HEK293 (cell line): ENCODE results near the gene DYRK2.

ENCODE experiments used
- AEBP2 ChIP-seq: fragments of 450-650 bp; formaldehyde crosslinking; IDR thresholded peaks from 2 replicates; pipeline ENCODE4 v1.5.1; 2016; ENCODE audit warnings: missing biosample characterization, missing genetic modification characterization, borderline replicate concordance
- GFI1B ChIP-seq: fragments of 450-650 bp; formaldehyde crosslinking; IDR thresholded peaks from 2 replicates; pipeline ENCODE4 v1.5.1; 2016; ENCODE audit warnings: missing biosample characterization, missing genetic modification characterization
- KLF8 ChIP-seq: fragments of 450-650 bp; formaldehyde crosslinking; IDR thresholded peaks from 2 replicates; pipeline ENCODE4 v1.5.1; 2016; ENCODE audit warnings: missing biosample characterization, missing genetic modification characterization
- SALL2 ChIP-seq: fragments of 450-650 bp; formaldehyde crosslinking; IDR thresholded peaks from 2 replicates; pipeline ENCODE4 v1.5.0; 2017; ENCODE audit warnings: missing biosample characterization, mild to moderate bottlenecking, missing genetic modification characterization, borderline replicate concordance
- SCRT1 ChIP-seq: fragments of 450-650 bp; formaldehyde crosslinking; IDR thresholded peaks from 2 replicates; pipeline ENCODE4 v1.5.1; 2016; ENCODE audit warnings: missing biosample characterization, missing genetic modification characterization, borderline replicate concordance
- TSHZ1 ChIP-seq: fragments of 450-650 bp; formaldehyde crosslinking; IDR thresholded peaks from 2 replicates; pipeline ENCODE4 v1.5.1; 2016; ENCODE audit warnings: missing biosample characterization, missing genetic modification characterization, borderline replicate concordance
- ZBTB20 ChIP-seq: fragments of 450-650 bp; formaldehyde crosslinking; IDR thresholded peaks from 2 replicates; pipeline ENCODE4 v1.5.1; 2016; ENCODE audit warnings: missing biosample characterization, missing genetic modification characterization
- ZBTB6 ChIP-seq: fragments of 450-650 bp; formaldehyde crosslinking; IDR thresholded peaks from 2 replicates; pipeline ENCODE4 v1.5.1; 2017; ENCODE audit warnings: missing biosample characterization, missing genetic modification characterization
- ZFP3 ChIP-seq: fragments of 450-650 bp; formaldehyde crosslinking; IDR thresholded peaks from 2 replicates; pipeline ENCODE4 v1.5.1; 2016; ENCODE audit warnings: low read depth, missing biosample characterization, missing genetic modification characterization
- ZFP41 ChIP-seq: fragments of 450-650 bp; formaldehyde crosslinking; IDR thresholded peaks from 2 replicates; pipeline ENCODE4 v1.5.1; 2016; ENCODE audit warnings: missing biosample characterization, missing genetic modification characterization, borderline replicate concordance
- ZNF114 ChIP-seq: fragments of 450-650 bp; formaldehyde crosslinking; IDR thresholded peaks from 2 replicates; pipeline ENCODE4 v1.5.0; 2017; ENCODE audit warnings: missing biosample characterization, missing genetic modification characterization
- ZNF140 ChIP-seq: fragments of 450-650 bp; formaldehyde crosslinking; IDR thresholded peaks from 2 replicates; pipeline ENCODE4 v1.5.1; 2016; ENCODE audit warnings: missing biosample characterization, missing genetic modification characterization
- ZNF146 ChIP-seq: fragments of 450-650 bp; formaldehyde crosslinking; IDR thresholded peaks from 2 replicates; pipeline ENCODE4 v1.5.1; 2016; ENCODE audit warnings: missing biosample characterization, missing genetic modification characterization
- ZNF184 ChIP-seq: fragments of 450-650 bp; IDR thresholded peaks from 2 replicates; pipeline ENCODE4 v1.5.1; 2018; ENCODE audit warnings: missing biosample characterization, mild to moderate bottlenecking, missing genetic modification characterization
- ZNF248 ChIP-seq: fragments of 450-650 bp; formaldehyde crosslinking; IDR thresholded peaks from 2 replicates; pipeline ENCODE4 v1.5.1; 2017; ENCODE audit warnings: missing biosample characterization, missing genetic modification characterization
- ZNF266 ChIP-seq: fragments of 450-650 bp; formaldehyde crosslinking; IDR thresholded peaks from 2 replicates; pipeline ENCODE4 v1.5.1; 2016; ENCODE audit warnings: missing biosample characterization, missing genetic modification characterization, low read depth
- ZNF280C ChIP-seq: fragments of 450-650 bp; formaldehyde crosslinking; IDR thresholded peaks from 2 replicates; pipeline ENCODE4 v1.5.1; 2016; ENCODE audit warnings: missing biosample characterization, missing genetic modification characterization
- ZNF341 ChIP-seq: fragments of 450-650 bp; formaldehyde crosslinking; IDR thresholded peaks from 2 replicates; pipeline ENCODE4; 2016; ENCODE audit warnings: low read depth, missing biosample characterization, missing genetic modification characterization
- ZNF423 ChIP-seq: fragments of 450-650 bp; formaldehyde crosslinking; IDR thresholded peaks from 2 replicates; pipeline ENCODE4 v1.5.1; 2016; ENCODE audit warnings: missing biosample characterization, missing genetic modification characterization
- ZNF426 ChIP-seq: fragments of 450-650 bp; formaldehyde crosslinking; IDR thresholded peaks from 2 replicates; pipeline ENCODE4 v1.5.1; 2017; ENCODE audit warnings: missing biosample characterization, missing genetic modification characterization, mild to moderate bottlenecking, inconsistent platforms, moderate library complexity
- ZNF473 ChIP-seq: fragments of 450-650 bp; formaldehyde crosslinking; IDR thresholded peaks from 2 replicates; pipeline ENCODE4 v1.5.1; 2017; ENCODE audit warnings: missing biosample characterization, missing genetic modification characterization
- ZNF48 ChIP-seq: fragments of 450-650 bp; formaldehyde crosslinking; IDR thresholded peaks from 2 replicates; pipeline ENCODE4 v1.5.1; 2016; ENCODE audit warnings: missing biosample characterization, missing genetic modification characterization
- ZNF514 ChIP-seq: fragments of 450-650 bp; formaldehyde crosslinking; IDR thresholded peaks from 2 replicates; pipeline ENCODE4 v1.5.1; 2016; ENCODE audit warnings: missing biosample characterization, missing genetic modification characterization
- ZNF555 ChIP-seq: fragments of 450-650 bp; formaldehyde crosslinking; conservative IDR thresholded peaks from 2 replicates; pipeline ENCODE4 v1.5.1; 2017; ENCODE audit warnings: missing biosample characterization, mild to moderate bottlenecking, missing genetic modification characterization, inconsistent platforms
- ZNF645 ChIP-seq: fragments of 450-650 bp; formaldehyde crosslinking; IDR thresholded peaks from 2 replicates; pipeline ENCODE4; 2016; ENCODE audit warnings: missing biosample characterization, missing genetic modification characterization
- ZNF701 ChIP-seq: fragments of 450-650 bp; formaldehyde crosslinking; IDR thresholded peaks from 2 replicates; pipeline ENCODE4 v1.5.1; 2016; ENCODE audit warnings: missing biosample characterization, missing genetic modification characterization
- ZNF830 ChIP-seq: fragments of 450-650 bp; IDR thresholded peaks from 2 replicates; pipeline ENCODE4 v1.5.0; 2018; ENCODE audit warnings: missing biosample characterization, missing genetic modification characterization, low read depth, mild to moderate bottlenecking, moderate library complexity
- ZSCAN30 ChIP-seq: fragments of 450-650 bp; IDR thresholded peaks from 2 replicates; pipeline ENCODE4 v1.5.1; 2018; ENCODE audit warnings: missing biosample characterization, mild to moderate bottlenecking, missing genetic modification characterization, moderate library complexity
- ZSCAN5A ChIP-seq: fragments of 450-650 bp; formaldehyde crosslinking; IDR thresholded peaks from 2 replicates; pipeline ENCODE4 v1.5.1; 2016; ENCODE audit warnings: missing biosample characterization, missing genetic modification characterization
- ZXDB ChIP-seq: fragments of 450-650 bp; formaldehyde crosslinking; IDR thresholded peaks from 2 replicates; pipeline ENCODE4 v1.5.1; 2016; ENCODE audit warnings: missing biosample characterization, missing genetic modification characterization

DYRK2 gene

GRCh38 chr12:67647799-67648520 lies 585 bp upstream of the DYRK2 start (continued):
- TF ChIP-seq TSHZ1 (tag by site-specific recombination), result no peak
- no peak for TF ChIP-seq ZFP3 (tag by site-specific recombination)
- no peak for TF ChIP-seq ZNF701 (tag by site-specific recombination)
- no peak for TF ChIP-seq ZNF555
- TF ChIP-seq ZNF48 (tag by site-specific recombination), result no peak
- TF ChIP-seq ZNF514, result no peak
- TF ChIP-seq ZNF146 (tag by site-specific recombination), result no peak
- no peak for TF ChIP-seq ZBTB6 (tag by site-specific recombination)
- no peak for TF ChIP-seq ZNF830 (tag by site-specific recombination)
- no peak; the same call in 1 of the 2 replicates for TF ChIP-seq ZXDB (tag by site-specific recombination)
- TF ChIP-seq ZNF114 (tag by site-specific recombination), result no peak
- TF ChIP-seq ZNF140 (tag by site-specific recombination), result no peak
- TF ChIP-seq ZNF248 (tag by site-specific recombination), result no peak
- no peak for TF ChIP-seq ZFP41
- no peak for TF ChIP-seq SCRT1 (tag by site-specific recombination)
- no peak for TF ChIP-seq ZSCAN30
- no peak for TF ChIP-seq AEBP2 (tag by site-specific recombination)
- TF ChIP-seq ZNF266, result no peak
- no peak for TF ChIP-seq SALL2 (tag by site-specific recombination)
- peak; percentile 26; the same call in 1 of the 2 replicates for TF ChIP-seq ZBTB20
- no peak for TF ChIP-seq ZNF426 (tag by site-specific recombination)
- TF ChIP-seq GFI1B (tag by site-specific recombination), result no peak
- no peak for TF ChIP-seq ZNF280C (tag by site-specific recombination)
- no peak for TF ChIP-seq ZNF645 (tag by site-specific recombination)
- TF ChIP-seq ZNF341 (tag by site-specific recombination), result peak; percentile 61
- TF ChIP-seq ZNF184, result no peak
- no peak for TF ChIP-seq ZNF473
- TF ChIP-seq ZSCAN5A (tag by site-specific recombination), result no peak
- TF ChIP-seq KLF8 (tag by site-specific recombination), result 0 out of 2 replicates have a peak, but pooled peaks have one; percentile 27
- TF ChIP-seq ZNF423 (tag by site-specific recombination), result no peak
